K562 (cell line): ENCODE data around the gene CPNE8. TPM values are rescaled to one million over a fixed set of nuclear protein-coding genes. Genes with fewer than 3 reads are reported as not detected.

ENCODE experiments used
- CBFA2T2 ChIP-seq: fragments of 450-650 bp; conservative IDR thresholded peaks from 2 replicates; pipeline ENCODE4 v1.6.1; 2017; ENCODE audit warnings: mild to moderate bottlenecking
- CBFB ChIP-seq: sonication (generic); formaldehyde crosslinking; IDR thresholded peaks from 2 replicates; pipeline ENCODE4 v1.4.0; 2020; ENCODE audit warnings: mild to moderate bottlenecking, missing genetic modification reagents
- CEBPB ChIP-seq: fragments of 450-650 bp; IDR thresholded peaks from 2 replicates; pipeline ENCODE4 v1.6.1; 2016; ENCODE audit warnings: missing genetic modification characterization, missing compliant biosample characterization
- CUX1 ChIP-seq: fragments of 200-800 bp; sonication (Bioruptor generic); IDR thresholded peaks from 2 replicates; pipeline ENCODE4 v1.6.1; 2016; ENCODE audit warnings: missing genetic modification characterization, missing compliant biosample characterization
- DLX4 ChIP-seq: fragments of 250-450 bp; sonication (Bioruptor Pico); IDR thresholded peaks from 2 replicates; pipeline ENCODE4 v1.6.1; 2021; ENCODE audit warnings: mild to moderate bottlenecking
- E2F4 ChIP-seq: sonication (generic); formaldehyde crosslinking; IDR thresholded peaks from 2 replicates; pipeline ENCODE4 v1.8.0; 2022; ENCODE audit warnings: mild to moderate bottlenecking, low read depth, missing genetic modification reagents
- ILF3 ChIP-seq: fragments of 450-650 bp; IDR thresholded peaks from 2 replicates; pipeline ENCODE4 v1.6.1; 2018; ENCODE audit warnings: antibody characterized with exemption, mild to moderate bottlenecking, moderate library complexity, borderline replicate concordance
- PHTF2 ChIP-seq: fragments of 250-450 bp; sonication (Bioruptor Pico); IDR thresholded peaks from 2 replicates; pipeline ENCODE4 v1.5.0; 2021; ENCODE audit warnings: mild to moderate bottlenecking
- ZNF280B ChIP-seq: fragments of 250-450 bp; sonication (Bioruptor Pico); IDR thresholded peaks from 2 replicates; pipeline ENCODE4 v1.5.1; 2021; ENCODE audit warnings: mild to moderate bottlenecking
- polyA plus RNA-seq, 8 experiments: library from polyadenylated mRNA; depleted of rRNA in 4 of 8; stranded (reverse) in 5 of 8; unstranded in 3 of 8; fragments of >200 nt; fragmentation: Nextera tagmentation in 2 of 8; fragmentation: Illumina TruSeq in 1 of 8; extraction: Ambion mirVana in 2 of 8; extraction: Trizol in 1 of 8; gene quantifications; 2 replicates each; pipeline versions ENCODE4 v1.2.1 to v1.2.3, GENCODE V29; 2011 to 2014; ENCODE audit warnings: inconsistent platforms in 1 of 8, missing spikeins in 1 of 8
- total RNA-seq, 7 experiments: library from RNA; depleted of rRNA in 6 of 7; stranded (reverse); fragments of >200 nt in 6 of 7; fragmentation: Illumina TruSeq in 2 of 7; extraction: Trizol in 2 of 7; gene quantifications; 2 replicates each; pipeline versions ENCODE4 v1.2.1 to v1.2.3, GENCODE V29; 2011 to 2021; ENCODE audit warnings: low replicate concordance in 1 of 7

CPNE8 gene
- total and polyA plus RNA-seq, 9 of the 15 experiments (the other 6 are each of a cell fraction or from before 2014, with no cell fraction given): 2.4 to 7.0 (median 4.2) TPM

- TF ChIP-seq PHTF2 (no peak), CBFA2T2 (no peak), ZNF280B (no peak), ILF3 (no peak), CBFB (CRISPR knock-in tag) (no peak), DLX4 (CRISPR knock-in tag) (no peak), CEBPB (no peak), CUX1 (CRISPR knock-in tag) (no peak), E2F4 (CRISPR knock-in tag) (no peak)
These were observed 294.5 kb downstream of the CPNE8 start (continued) for GRCh38 chr12:38610808-38611350.
